H1 (cell line): ENCODE results near the gene TLR8. TPM values are rescaled to one million over a fixed set of nuclear protein-coding genes. Genes with fewer than 3 reads are reported as not detected.

Experiments
- CTCF ChIA-PET: fragments of 300-600 bp; sonication (Branson Sonifier 250); formaldehyde crosslinking; loops from one replicate; lab custom pipeline; 2021; ENCODE audit not compliant: partially characterized antibody; lab: Charles Lee
- POLR2A ChIA-PET: fragments of 300-600 bp; sonication (Branson Sonifier 250); formaldehyde crosslinking; loops from one replicate; lab custom pipeline; 2021; ENCODE audit warnings: inconsistent platforms; ENCODE audit not compliant: partially characterized antibody; lab: Charles Lee
- DNase-seq, 2 experiments: peaks; one replicate each; pipeline versions ENCODE4 v3.0.0 to v3.0.0-alpha.2; 2010 to 2022; ENCODE audit warnings: low spot score in 2 of 2, low read depth in 1 of 2, mixed read lengths in 1 of 2
- FAIRE-seq: peaks from 2 replicates; lab custom pipeline; 2011; peaks lifted over from hg19 to GRCh38; lab: Jason Lieb, UNC
- H2AFZ ChIP-seq: 2 replicates; pipeline ENCODE4 v1.8.1; 2012; ENCODE audit warnings: low read length, inconsistent platforms
- H2AK5ac ChIP-seq: 2 replicates; pipeline ENCODE4 v1.6.1; 2013; ENCODE audit warnings: low read depth, low read length
- H2BK120ac ChIP-seq: replicated peaks from 2 replicates; pipeline ENCODE3; 2013; ENCODE audit warnings: low read depth, low read length, inconsistent platforms
- H2BK12ac ChIP-seq: 2 replicates; pipeline ENCODE4 v1.6.1; 2013; ENCODE audit warnings: low read depth, low read length
- H2BK15ac ChIP-seq: 2 replicates; pipeline ENCODE4 v1.6.1; 2013; ENCODE audit warnings: low read length
- H2BK20ac ChIP-seq: 2 replicates; pipeline ENCODE4 v1.6.1; 2013; ENCODE audit warnings: low read length
- H2BK5ac ChIP-seq: 2 replicates; pipeline ENCODE4 v1.6.1; 2013; ENCODE audit warnings: low read depth, low read length
- H3K14ac ChIP-seq: 2 replicates; pipeline ENCODE4 v1.6.1; 2013; ENCODE audit warnings: inconsistent platforms; ENCODE audit not compliant: insufficient read length
- H3K18ac ChIP-seq: 2 replicates; pipeline ENCODE4 v1.6.1; 2013; ENCODE audit warnings: low read length; ENCODE audit errors: extremely low read depth
- H3K23ac ChIP-seq: 2 replicates; pipeline ENCODE4 v1.6.1; 2013; ENCODE audit warnings: inconsistent platforms; ENCODE audit not compliant: insufficient read length
- H3K23me2 ChIP-seq: 2 replicates; pipeline ENCODE4 v1.6.1; 2013; ENCODE audit warnings: low read depth, low read length
- H3K27ac ChIP-seq: 2 replicates; pipeline ENCODE4 v1.6.1; 2011; ENCODE audit warnings: low read depth, low read length, inconsistent platforms
- H3K27me3 ChIP-seq, 4 experiments: replicated peaks in 1 of 4; 1 replicate in 1 of 4; 2 replicates in 3 of 4; pipeline versions ENCODE4 v1.6.1 to v1.8.1; 2011 to 2013; ENCODE audit warnings: low read length in 3 of 4, mild to moderate bottlenecking in 3 of 4, inconsistent platforms in 2 of 4, mixed read lengths in 2 of 4, moderate library complexity in 1 of 4; ENCODE audit not compliant: control insufficient read depth in 3 of 4, insufficient read depth in 3 of 4; ENCODE audit errors: extremely low read depth in 1 of 4
- H3K36me3 ChIP-seq, 4 experiments: 2 replicates each; pipeline versions ENCODE4 v1.6.1 to v1.8.1; 2011 to 2013; ENCODE audit warnings: mild to moderate bottlenecking in 4 of 4, low read length in 3 of 4, moderate library complexity in 2 of 4, control low read depth in 1 of 4, inconsistent platforms in 1 of 4; ENCODE audit not compliant: insufficient read depth in 4 of 4, control insufficient read depth in 2 of 4
- H3K4ac ChIP-seq: replicated peaks from 2 replicates; pipeline ENCODE3; 2013; ENCODE audit warnings: low read length, low read depth, mixed read lengths, inconsistent platforms; ENCODE audit not compliant: insufficient read length
- H3K4me1 ChIP-seq, 4 experiments: replicated peaks in 1 of 4; 1 replicate in 1 of 4; 2 replicates in 3 of 4; pipeline versions ENCODE4 v1.6.1 to v1.8.1; 2011 to 2013; ENCODE audit warnings: low read length in 3 of 4, inconsistent platforms in 2 of 4, mixed read lengths in 1 of 4; ENCODE audit not compliant: insufficient read depth in 4 of 4, control insufficient read depth in 3 of 4
- H3K4me2 ChIP-seq, 2 experiments: 2 replicates each; pipeline versions ENCODE4 v1.6.1 to v1.8.1; 2011 to 2013; ENCODE audit warnings: low read depth in 2 of 2, low read length in 2 of 2, control low read depth in 1 of 2, inconsistent platforms in 1 of 2, mild to moderate bottlenecking in 1 of 2; ENCODE audit not compliant: insufficient read depth in 1 of 2
- H3K4me3 ChIP-seq, 4 experiments: fragments of 200-600, 300-600 bp in 1 of 4; sonication (generic), shearing (Covaris generic), sonication (Bioruptor Twin) in 1 of 4; 2 replicates each; pipeline versions ENCODE4 v1.5.1 to v1.8.1; 2011 to 2016; ENCODE audit warnings: low read length in 4 of 4, low read depth in 3 of 4, control low read depth in 2 of 4, inconsistent platforms in 2 of 4, mild to moderate bottlenecking in 2 of 4, mixed read lengths in 1 of 4, moderate library complexity in 1 of 4; ENCODE audit not compliant: insufficient read depth in 2 of 4; ENCODE audit errors: extremely low read depth in 1 of 4
- H3K56ac ChIP-seq: replicated peaks from 2 replicates; pipeline ENCODE3; 2013; ENCODE audit warnings: low read depth, mild to moderate bottlenecking, mixed read lengths, low read length, inconsistent platforms; ENCODE audit not compliant: insufficient read length
- H3K79me1 ChIP-seq: 2 replicates; pipeline ENCODE4 v1.6.1; 2013; ENCODE audit warnings: low read depth, low read length, control low read depth
- H3K79me2 ChIP-seq, 2 experiments: 2 replicates each; pipeline versions ENCODE4 v1.6.1 to v1.8.1; 2012 to 2013; ENCODE audit warnings: low read length in 2 of 2, mild to moderate bottlenecking in 2 of 2, inconsistent platforms in 1 of 2; ENCODE audit not compliant: insufficient read depth in 2 of 2, control insufficient read depth in 1 of 2
- H3K9ac ChIP-seq, 4 experiments: replicated peaks in 1 of 4; 1 replicate in 1 of 4; 2 replicates in 3 of 4; pipeline versions ENCODE4 v1.6.1 to v1.8.1; 2011 to 2013; ENCODE audit warnings: low read depth in 3 of 4, low read length in 3 of 4, control low read depth in 2 of 4, mild to moderate bottlenecking in 2 of 4, moderate library complexity in 2 of 4, inconsistent platforms in 1 of 4; ENCODE audit errors: extremely low read depth in 1 of 4
- H3K9me3 ChIP-seq, 2 experiments: 2 replicates each; pipeline versions ENCODE4 v1.6.1 to v1.8.1; 2012 to 2013; ENCODE audit warnings: mild to moderate bottlenecking in 2 of 2, moderate library complexity in 2 of 2, control low read depth in 1 of 2, inconsistent platforms in 1 of 2, low read depth in 1 of 2, low read length in 1 of 2, mixed read lengths in 1 of 2; ENCODE audit not compliant: insufficient read depth in 2 of 2
- H4K20me1 ChIP-seq, 2 experiments: replicated peaks in 1 of 2; 2 replicates each; pipeline versions ENCODE3 to v1.8.1; 2011 to 2013; ENCODE audit warnings: inconsistent platforms in 2 of 2, low read length in 2 of 2, mild to moderate bottlenecking in 1 of 2; ENCODE audit not compliant: insufficient read depth in 2 of 2, control insufficient read depth in 1 of 2
- H4K5ac ChIP-seq: 2 replicates; pipeline ENCODE4 v1.6.1; 2013; ENCODE audit warnings: low read length, low read depth, mixed read lengths, inconsistent platforms; ENCODE audit not compliant: insufficient read length
- H4K8ac ChIP-seq: 2 replicates; pipeline ENCODE4 v1.8.0; 2013; ENCODE audit warnings: mild to moderate bottlenecking, moderate library complexity, low read length, inconsistent platforms; ENCODE audit not compliant: insufficient read depth; ENCODE audit errors: extremely low read depth
- H4K91ac ChIP-seq: replicated peaks from 2 replicates; pipeline ENCODE3; 2013; ENCODE audit warnings: low read length, mixed read lengths, inconsistent platforms; ENCODE audit not compliant: insufficient read length
- RFX5 ChIP-seq: IDR thresholded peaks from 2 replicates; pipeline ENCODE4 v1.6.1; 2011; ENCODE audit warnings: low read depth, low read length, improper control_type of control experiment, borderline replicate concordance
- WGBS, 2 experiments: shearing (Covaris generic) in 1 of 2; methylation state at CpG; one replicate each; pipeline versions ENCODE4 v1.1.6 to v1.1.7; 2013 to 2015; ENCODE audit warnings: low lambda C conversion rate in 2 of 2, mixed read lengths in 2 of 2, inconsistent platforms in 1 of 2, low coverage in 1 of 2, missing lambda C conversion rate in 1 of 2; ENCODE audit not compliant: insufficient replicate concordance in 2 of 2, insufficient coverage in 1 of 2, insufficient read length in 1 of 2; ENCODE audit errors: extremely low coverage in 1 of 2, missing lambda C conversion rate in 1 of 2; 5-methylcytosine and 5-hydroxymethylcytosine counted together
- polyA plus RNA-seq, 7 experiments: library from polyadenylated mRNA; depleted of rRNA in 3 of 7; stranded (reverse) in 5 of 7; unstranded in 2 of 7; fragments of >200 nt in 5 of 7; fragments of 200-250 nt in 2 of 7; gene quantifications; 1 replicate in 5 of 7; 2 replicates in 1 of 7; 4 replicates in 1 of 7; pipeline versions ENCODE4 v1.2.1 to v1.2.3, GENCODE V29; 2011 to 2013; ENCODE audit warnings: missing spikeins in 2 of 7, mixed read lengths in 2 of 7
- total RNA-seq: library from RNA; stranded (reverse); fragmentation: NEBNext Ultra II Directional; extraction: Animal tissue kit (Norgen Biotek cat#: 25700); gene quantifications from 2 replicates; pipeline ENCODE4 v1.2.1, GENCODE V29; 2021

TLR8 gene
- total and polyA plus RNA-seq, 2 of the 8 experiments (the other 6 are each of a cell fraction or from before 2014, with no cell fraction given): not detected

- Histone ChIP-seq H3K23me2 (no peaks in the 10 kb centered on the region), H2AFZ (no peak overlapping the region), H3K18ac (no peak overlapping the region), H3K4ac (no peak overlapping the region), H2BK15ac (no peak overlapping the region), H3K4me1 (peaks cover 0 to 7% (median 5%) of the 10 kb centered on the region in 4 experiments; a peak in 5 of 7 replicates), H4K5ac (no peak overlapping the region), H2BK20ac (no peak overlapping the region), H3K9ac (no peak overlapping the region), H3K14ac (no peak overlapping the region), H3K36me3 (no peaks in the 10 kb centered on the region), H2BK12ac (no peak overlapping the region), H2AK5ac (no peak overlapping the region), H4K8ac (no peak overlapping the region), H3K56ac (no peak overlapping the region), H3K23ac (no peak overlapping the region), H3K27ac (no peak overlapping the region), H3K79me1 (no peaks in the 10 kb centered on the region), H3K79me2 (no peaks in the 10 kb centered on the region), H4K20me1 (no peaks in the 10 kb centered on the region), H2BK120ac (no peak overlapping the region), H4K91ac (no peak overlapping the region), H3K4me2 (no peak overlapping the region), H2BK5ac (no peak overlapping the region), H3K4me3 (no peak overlapping the region), H3K27me3 (no peaks in the 10 kb centered on the region), H3K9me3 (no peaks in the 10 kb centered on the region)
- 82% methylated on average over 10 of the region's 11 CpGs; no CpG with 5 or more reads in 1 of the 2 experiments for WGBS, 2 experiments
- no peak for FAIRE-seq
- ChIA-PET CTCF (interaction anchor here (0.9 to 1.8 kb wide), 10 partner anchors 15 to 560 kb away, joined by 3 to 6 read pairs (median 3); no protein-coding TSS in a partner anchor), POLR2A (interaction anchor here (1.5 to 2.3 kb wide), 2 partner anchors 25 to 28 kb away, joined by 4 to 10 read pairs; partner anchors contain the start of gene TMSB4X)
- no peak for DNase-seq
- no peak for TF ChIP-seq RFX5
Observed at GRCh38 chrX:12949927-12950656, 43.7 kb downstream of the TLR8 start.
